GM19452 (cell line): ENCODE data around the gene MACROD1.

ENCODE experiments used
- ATAC-seq: cut with Tn5 transposase; IDR thresholded peaks from one replicate; pipeline ENCODE4 v1.9.1; 2021; ENCODE audit not compliant: unreplicated experiment

The MACROD1 gene

DNA sequence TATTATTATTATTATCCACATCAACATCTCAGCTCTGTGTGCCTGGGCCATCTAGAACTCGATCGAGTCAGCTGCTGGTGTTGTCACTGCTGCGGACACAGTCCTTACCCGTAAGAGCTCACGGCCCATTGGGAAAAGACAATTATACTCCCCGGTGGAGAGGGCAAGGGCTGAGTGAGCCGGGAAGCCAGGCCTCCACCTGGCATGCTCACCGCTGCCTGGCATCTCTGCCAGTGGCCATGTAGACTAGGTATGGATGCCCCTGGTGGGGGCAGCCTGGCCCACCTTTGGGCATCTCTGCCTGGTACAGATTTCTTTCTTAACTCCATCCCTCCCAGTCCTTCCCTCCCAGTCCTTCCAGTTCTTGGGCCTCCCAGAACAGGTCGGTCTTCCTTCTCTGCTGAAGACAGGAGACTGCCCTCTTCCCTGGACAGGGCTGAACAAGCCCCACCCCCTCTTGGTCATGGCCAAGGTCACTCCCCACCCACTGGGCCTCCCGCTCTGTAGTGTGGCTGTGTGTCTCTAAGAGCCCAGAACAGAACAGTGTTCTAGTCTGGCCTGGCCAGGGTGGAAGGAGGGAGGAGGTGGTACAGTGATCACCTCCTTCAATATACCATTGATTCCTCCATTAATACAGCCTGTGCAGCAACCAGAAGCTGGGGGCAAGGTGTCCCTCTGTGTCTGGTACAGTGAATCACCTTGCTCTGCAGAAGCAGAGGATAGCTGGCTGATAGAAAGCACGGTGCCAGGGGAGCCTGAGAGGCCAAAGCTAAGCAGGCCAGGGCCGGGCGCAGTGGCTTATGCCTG is 72.5 kb downstream of the MACROD1 start:
- no peak for ATAC-seq

DNA sequence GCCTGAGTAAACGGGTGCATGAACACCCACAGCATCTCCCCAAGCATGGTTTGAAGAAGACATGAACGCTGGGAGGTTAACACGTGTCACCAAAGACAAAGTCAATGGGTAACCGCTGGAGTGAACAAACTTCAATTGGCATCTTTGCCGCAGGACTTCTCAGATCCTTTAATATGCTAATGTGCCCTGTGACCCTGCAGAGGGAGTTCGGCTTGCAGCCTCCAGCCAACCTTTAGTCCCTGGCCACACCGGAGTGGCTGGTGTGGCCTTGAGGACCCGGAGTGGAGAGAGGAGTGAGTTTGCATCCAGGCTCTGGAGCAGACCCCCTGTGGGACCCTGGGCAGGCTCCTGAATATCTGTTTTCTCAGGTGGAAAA is 73.2 kb downstream of the MACROD1 start:
- no peak for ATAC-seq

DNA sequence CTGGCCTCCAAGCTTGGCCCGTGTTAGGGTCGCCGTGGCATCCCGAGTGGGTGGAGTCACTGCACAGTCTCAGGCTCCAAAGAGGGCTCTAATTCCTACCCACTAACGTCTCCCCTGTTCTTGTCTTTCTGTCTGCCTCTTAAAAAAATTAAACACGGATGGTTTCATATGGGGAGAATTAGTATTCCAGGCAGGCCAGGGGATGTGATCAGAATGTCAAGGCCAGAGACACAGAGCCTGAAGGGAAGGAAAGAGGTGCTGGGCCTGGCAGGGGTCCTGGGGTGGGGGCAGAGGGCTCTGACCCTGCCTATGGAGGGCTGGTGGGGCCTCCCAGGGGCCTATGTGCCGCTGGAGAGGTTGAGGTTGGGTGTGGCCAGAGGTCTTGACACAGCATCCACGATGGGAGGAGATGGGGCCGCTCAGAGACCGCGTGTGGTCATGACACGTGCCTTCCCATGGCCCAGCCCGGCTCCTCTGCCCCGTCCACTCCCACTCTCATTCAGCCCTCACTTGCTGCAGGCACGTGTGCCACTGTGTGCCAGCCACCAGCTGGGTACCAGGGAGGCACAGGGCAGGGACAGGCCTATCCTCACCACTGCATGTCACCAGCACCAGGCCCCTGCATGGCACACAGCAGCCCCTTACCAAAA is 73.7 kb downstream of the MACROD1 start:
- no peak for ATAC-seq

DNA sequence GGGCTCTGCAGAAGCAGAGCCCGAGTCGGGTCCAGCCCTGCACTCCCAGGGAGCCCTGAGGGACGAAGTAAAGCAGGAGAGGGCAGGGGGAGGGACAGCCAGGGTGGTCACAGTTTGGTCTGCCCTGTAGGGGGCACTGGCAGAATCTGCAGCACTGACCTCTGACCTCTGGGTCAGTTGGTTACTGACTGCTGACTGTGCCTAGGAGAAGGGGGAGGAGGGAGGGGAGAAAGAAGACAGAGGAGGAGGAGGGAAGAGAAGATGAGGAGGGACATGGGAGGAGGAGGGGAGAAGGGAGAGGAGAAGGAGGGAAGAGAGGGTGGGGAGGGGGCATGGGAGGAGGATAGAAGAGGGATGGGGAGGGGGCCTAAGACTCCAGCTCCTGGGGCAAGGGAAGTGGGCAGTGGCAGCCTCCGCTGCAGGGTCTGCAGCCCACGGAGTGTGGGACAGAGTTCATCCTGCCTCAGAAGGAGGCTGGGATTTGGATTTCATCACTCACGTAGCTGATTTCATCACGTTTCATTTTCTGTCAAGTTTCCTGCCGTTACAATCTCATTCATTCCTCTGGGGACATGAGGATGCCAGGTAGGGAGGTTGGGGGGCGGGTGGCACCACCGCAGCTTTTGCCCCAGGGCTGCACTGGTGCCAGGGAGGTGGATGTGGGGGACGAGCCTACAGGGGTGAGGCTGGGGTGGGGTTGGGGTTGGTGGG is 75.0 kb downstream of the MACROD1 start:
- ATAC-seq: no peak

DNA sequence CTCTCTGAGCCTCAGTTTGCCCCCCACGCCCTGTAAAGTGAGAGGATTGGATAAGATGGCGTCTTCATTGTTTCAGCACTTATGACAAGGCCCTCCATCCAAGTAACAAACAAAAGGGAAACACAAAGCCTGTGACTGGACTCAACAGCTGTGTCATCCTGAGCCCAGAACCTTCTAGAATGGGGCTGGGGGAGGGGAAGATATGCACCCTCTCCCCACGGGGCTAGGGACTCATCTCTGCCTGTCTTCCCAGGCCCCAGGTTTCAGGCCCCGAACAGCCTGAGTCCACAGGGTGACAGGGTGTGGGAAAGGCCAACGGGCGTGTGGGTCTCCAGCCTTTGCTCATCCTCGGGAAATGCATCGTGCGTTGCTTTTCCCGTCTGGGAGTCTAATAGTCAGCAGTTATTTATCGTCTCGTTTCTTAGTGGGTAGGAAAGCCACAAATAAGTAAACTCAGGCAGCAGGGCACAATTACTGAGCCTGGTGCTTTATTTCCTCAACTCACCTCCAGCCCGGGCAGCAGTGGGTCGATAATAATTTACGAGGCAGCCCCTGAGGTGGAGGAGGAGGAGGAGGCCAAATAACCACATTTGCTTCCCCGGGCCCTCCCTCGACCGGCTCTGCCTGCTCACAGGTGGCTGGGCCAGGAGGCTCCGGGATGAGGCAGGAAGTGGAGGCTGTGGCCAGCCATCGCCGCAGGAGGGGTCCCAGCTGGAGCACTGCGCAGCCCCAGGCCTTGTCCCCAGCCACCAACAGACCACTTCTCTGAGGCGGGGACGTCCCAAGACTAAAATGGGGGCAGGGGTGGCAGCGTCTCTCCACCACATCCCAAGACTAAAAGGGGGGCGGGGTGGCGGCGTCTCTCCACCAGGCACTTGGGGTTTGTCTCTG is 75.8 kb downstream of the MACROD1 start:
- ATAC-seq: no peak

DNA sequence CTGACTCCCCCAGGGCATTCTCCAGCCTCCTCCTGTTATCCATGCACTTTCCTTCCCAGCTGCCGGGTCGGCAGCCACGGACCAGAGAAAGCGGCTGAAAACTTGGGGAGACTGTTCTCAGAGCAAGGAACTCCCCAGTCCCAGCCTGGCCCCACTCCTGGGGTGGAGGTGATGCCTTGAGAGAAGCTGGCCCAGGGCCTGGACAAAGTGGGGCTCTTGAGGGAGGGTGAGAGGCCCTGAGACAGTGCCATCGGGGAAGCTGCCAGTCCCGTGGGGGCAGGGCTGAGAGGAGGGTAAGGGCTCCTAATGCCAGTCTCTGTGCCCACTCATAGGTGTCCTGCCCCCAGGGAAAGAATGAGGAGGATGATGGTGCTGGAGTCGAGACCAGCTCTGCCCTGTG is 76.4 kb downstream of the MACROD1 start:
- no peak for ATAC-seq

DNA sequence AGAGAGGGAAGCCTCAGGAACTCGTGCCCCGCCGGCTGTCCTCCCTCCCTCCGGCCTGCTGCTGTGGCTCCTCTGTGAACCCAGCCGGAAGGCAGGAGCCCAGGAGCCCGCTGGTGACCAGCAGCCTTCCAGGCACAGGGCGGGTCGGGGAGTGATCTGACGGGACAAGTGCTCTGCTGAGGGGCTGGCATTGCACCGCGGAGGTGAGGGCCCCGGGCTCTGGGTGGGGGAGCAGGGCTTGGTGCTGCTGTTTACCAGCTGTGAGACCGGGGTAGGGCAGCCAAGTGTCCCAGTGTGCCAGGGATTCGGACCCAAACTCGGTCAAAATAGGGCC is 76.9 kb downstream of the MACROD1 start:
- ATAC-seq: no peak

DNA sequence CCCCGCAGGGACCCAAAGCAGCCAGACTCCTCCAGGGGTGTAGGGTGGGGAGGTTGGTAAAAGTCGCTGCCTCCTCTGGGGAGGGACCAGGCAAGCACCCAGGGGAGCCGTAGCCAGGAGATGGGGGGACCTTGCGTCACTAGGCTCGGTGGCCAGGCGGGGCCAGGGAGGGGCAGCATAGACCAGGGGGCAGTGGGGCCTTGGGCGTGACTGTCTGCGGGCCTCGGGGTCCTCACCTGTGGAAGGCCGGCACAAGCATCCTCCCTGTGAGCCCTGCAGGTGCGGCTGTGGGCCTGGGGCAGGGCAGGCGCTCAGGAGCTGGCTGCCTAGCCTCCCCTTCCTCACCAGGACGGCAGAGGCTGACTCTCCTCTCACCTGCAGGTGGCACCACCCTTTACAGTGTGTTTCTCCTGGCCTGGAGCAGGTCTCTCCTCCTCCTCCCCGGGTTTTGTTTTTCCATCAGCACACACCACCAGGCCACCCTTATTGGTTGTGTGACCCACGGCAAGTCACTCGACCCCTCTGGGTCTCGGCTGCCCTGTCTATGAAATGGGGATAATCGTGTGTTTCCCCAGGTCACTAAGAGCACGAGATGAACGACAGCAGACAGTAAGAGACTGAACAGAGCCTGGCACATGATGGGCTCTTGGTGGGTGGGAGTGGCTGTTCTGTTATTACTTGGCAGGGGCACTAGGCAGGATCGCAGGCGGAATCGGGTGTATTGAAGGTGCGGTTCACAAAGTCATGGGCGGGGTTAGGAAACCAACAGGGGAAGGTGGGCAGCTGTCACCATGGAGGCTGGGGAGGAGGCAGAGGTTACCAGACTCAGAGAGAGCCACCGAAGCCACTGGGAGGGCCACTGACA is 77.5 kb downstream of the MACROD1 start:
- no peak for ATAC-seq

DNA sequence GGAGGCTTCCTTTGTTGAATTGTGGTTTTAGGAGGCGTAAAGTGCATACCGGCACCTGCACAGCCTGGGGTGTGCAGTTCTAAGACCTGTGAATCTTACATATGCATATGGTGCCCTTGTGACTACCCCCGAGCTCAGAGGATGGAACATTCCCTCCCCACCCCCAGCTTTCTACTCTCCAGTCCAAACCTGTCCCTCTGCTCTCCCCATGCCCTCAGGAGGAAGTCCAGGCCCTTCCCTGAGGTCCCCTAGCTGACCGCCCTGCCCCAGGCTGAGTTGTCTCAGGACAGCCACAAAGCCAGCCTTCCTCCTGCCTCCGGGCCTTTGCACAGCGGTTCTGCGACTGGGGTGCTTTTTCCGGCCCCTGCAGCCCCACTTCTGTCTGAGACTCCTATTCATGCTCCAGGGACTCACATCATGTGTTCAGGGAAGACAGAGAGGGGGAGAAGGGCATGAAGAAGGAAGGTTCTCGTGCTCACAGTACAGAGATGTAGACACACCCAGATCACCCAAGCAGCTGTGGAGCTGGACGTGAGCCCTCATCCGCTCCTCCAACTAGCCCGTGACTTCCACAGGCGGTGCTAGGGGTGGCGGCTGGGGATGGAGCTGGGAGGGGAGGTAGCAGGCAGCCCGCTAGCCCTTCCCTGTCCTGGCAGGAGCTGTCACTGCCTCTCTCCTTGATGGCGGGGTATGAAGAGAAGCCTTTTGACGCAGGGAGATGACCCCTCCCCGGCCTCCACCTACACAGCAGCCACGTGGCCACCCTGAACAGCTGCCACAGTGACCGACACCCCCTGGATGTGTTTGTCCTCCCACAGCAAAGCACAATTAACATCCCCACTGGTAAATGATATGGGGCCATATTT is 79.4 kb downstream of the MACROD1 start:
- ATAC-seq: no peak

DNA sequence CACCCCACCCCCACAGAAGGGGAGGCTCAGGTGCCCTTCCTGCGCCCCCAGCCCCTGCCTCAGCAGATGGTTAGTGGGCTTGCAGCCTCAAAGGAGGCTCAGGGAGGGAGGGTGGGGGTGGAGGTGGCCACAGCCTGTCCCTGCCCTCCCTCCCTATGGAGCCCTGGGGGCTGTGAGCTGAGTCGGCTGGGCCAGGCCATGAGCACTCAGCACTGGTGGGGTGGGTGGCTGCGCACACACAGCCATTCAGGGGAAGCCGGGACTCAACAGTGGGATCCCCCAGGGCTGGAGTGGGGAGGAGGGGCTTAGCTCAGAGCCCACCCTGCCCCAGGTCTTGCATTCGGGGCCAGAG is 80.0 kb downstream of the MACROD1 start:
- no peak for ATAC-seq

DNA sequence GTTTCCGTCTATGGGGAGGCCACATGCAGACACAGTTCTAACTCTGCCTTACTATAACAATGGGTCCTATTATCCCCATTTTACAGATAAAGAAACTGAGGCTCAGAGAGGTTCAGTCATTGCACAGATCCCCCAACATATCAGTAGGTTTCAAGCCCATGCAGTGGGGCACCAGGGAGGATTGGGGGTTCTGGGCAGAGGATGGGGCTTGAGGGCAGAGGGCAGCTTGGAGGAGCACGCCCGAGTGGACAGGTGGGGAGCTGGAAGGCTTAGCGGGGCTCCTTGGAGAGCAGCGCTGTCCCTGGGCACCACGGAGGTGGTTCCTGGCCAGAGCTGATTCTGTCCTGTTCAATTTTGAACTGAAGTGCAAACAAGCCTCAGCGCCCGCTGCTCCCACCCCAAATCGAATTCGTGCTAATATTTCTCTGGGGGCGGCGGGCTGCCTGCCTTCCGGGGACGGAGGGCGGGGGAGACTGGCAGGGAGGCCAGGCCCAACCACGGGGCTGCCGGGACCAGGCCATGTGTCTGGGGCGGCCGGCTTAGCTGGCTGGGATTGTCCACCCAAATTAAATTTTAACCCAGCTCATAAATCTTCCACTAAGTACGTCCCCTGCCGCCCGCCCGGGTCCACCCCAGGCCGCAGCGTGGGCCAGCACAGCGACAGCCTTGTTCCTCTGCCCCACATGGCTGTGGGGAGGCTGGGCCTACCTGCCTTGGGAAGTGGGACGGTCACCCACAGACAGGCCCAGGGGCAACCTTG is 80.8 kb downstream of the MACROD1 start:
- ATAC-seq: no peak

DNA sequence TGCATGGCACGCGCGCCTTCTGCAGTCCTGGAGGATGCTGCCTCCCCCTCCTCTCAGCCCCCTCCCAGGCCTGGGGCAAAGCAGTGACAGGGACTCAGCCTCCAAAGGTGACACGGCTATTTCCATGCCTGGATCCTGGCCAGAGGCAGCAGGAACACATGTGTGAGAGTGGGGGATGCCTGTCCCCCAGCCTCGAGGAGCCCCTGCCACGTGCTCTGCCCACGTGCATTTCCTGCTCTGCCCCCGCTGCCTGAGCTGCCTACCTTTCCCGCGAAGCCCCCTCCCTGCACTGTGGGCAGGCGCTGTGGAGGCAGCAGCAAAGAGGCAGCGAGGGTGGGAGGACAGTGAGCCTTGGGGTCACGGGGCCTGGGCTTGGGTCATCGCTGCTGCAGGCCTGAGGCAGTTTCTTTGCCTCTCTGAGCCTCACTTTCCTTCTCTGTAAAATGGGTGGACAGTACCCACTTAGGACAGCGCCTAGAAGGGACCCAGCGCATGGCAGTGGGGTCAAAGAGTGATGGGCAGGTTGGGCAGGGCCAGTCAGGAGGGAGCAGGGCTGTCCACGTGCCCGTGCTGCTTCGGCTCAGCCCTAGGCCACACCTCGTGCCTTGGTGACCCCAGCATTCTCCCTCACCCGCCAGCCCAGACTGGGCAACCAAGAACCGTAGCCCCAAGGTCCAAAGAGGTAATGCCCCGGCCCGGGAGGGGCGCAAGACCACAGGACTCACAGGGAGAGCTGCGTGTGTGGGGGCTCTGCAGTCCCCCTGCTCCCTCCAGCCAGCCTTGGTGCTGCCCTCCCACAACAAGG is 81.6 kb downstream of the MACROD1 start:
- ATAC-seq: no peak

DNA sequence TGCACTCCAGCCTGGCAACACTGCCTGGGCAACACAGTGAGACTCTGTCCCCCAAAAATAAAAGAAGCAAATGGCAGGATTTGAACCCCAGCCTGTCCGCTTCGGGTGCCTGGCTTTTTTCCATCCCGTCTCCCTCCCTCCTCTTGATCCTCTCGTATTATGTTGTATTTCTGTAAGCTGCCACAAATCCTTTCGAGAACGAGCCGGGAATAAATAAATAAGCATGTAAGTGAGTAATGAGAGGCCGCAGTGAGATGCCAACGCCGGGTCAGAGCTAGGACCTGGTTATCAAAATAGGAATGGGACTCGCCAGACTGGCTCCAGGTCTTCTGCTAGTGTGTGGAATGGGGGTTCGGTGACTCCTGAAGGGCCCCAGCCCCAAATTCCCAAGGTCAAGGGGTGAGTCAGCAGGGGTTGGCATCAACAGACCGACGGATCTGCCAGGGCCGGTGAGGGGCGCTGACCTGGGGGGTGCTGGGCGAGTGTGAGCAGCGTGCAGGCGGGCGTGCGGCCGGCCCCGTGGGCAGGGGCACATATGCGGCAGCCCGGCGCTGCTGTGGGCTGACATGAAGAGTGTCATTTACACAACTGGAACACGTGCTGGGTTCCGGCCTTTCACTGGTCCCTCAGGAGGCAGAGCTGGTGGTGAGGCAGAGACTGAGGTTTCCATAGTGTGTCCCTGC is 82.4 kb downstream of the MACROD1 start:
- ATAC-seq: no peak

DNA sequence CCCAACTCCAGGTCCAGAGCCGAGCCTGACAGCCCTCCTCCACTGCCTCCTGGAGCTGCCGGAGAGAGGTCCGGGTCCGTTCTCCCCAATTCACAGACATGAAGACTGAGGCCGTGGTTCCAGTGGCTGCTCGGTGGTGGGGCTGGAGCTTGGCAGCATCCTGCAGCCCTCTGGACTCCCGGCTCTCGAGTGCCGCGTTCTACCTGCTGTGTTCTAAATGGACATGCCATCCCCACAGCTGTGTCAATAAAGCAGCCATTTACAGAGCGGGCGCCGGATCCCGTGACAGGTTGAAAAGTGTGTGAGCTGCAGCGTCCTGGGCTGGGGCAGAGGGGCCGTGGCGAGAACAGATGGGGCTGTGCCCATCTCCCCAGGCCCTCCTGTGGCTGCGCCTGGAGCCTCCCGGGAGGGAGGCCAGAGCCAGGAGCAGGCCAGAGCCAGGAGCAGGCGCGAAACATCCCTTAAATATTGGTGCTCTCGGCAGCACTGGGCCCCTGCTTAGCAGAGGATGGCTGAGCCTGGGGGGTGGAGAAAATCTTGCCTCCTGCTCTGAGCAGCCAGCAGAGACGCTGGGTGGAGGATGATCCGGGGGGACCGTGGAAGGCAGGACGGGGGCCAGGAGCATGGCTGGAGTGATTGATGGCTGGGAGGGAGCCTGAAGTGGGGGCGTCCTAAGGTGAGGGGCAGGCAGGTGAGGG is 84.0 kb downstream of the MACROD1 start:
- ATAC-seq: no peak

DNA sequence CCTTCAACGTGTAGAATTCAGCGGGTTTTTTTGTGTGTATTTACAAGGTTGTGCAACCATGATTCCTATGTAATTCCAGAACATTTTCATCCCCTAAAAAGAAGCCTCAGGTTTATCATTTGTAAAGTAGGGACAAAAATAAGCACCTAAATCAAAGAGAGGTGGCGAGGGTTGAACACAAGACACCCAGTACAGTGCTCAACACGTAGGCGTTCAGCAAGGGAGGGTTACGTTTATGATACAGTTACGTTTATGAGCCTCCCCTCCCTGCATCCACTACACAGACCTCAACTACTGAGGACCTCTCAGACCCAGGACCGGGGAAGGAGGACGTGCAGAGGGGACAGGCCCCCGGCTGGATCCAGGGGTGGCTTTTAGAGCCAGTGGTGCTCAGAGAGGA is 85.5 kb downstream of the MACROD1 start:
- ATAC-seq: no peak

DNA sequence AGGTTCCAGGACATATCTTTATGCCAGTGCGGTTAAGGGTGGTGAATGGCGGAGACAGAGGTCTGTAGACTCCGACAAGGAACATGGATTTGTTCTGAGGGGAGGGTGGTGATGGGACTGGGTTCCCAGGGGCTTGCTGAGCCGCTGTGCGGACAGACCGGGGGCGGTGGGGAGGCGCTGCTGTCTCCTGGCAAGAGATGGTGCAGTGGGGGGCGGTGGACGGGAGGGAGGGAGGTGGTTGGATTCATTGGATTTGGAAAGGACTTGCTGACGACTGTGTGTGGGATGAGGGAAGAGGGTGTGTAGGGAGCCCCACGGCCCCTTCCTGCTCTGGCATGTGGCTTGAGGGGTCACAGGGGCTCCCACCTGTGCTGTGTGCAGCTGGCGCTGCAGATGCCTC is 87.0 kb downstream of the MACROD1 start:
- no peak for ATAC-seq

DNA sequence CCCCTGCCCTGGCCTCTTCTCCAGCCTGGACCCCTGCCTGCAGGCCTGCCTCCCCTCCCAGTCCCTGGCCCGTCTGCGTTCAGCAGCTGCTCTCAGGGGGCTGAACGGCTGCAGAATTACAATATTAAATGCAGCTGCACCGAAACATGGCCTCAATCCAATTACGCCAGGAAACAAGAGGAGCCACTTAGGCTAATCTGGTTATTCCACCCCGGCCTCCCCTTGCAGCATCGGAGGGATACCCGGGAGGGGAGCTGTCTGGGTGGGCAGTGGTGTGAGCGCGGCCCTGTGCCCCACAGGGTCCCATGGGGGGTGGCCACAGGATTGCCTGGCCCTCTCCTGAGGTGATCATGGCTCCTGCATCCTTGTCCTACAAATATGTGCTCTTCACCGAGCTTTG is 87.6 kb downstream of the MACROD1 start:
- ATAC-seq: no peak
